Measurements from ENCODE around the gene MUC15.

The MUC15 gene

GRCh38 chr11:26571861-26572654 lies at the start of gene MUC15:
TSS of gene MUC15 (minus strand) at chr11:26572263. CDS start at chr11:26567094, 5,169 bp downstream.
- no peak for DNase-seq

- DNase-seq: no peak
These were observed 49.1 kb upstream of the MUC15 start for GRCh38 chr11:26621132-26621531.

GRCh38 chr11:26620282-26621045 lies 48.4 kb upstream of the MUC15 start:
- DNase-seq: no peak

GRCh38 chr11:26618441-26618840 lies 46.4 kb upstream of the MUC15 start:
- no peak for DNase-seq

- DNase-seq: no peak
These were observed 41.7 kb upstream of the MUC15 start for GRCh38 chr11:26613759-26614158.

GRCh38 chr11:26608507-26609146 lies 36.6 kb upstream of the MUC15 start:
- DNase-seq: no peak

- no peak for DNase-seq
These were observed 35.9 kb upstream of the MUC15 start for GRCh38 chr11:26607725-26608506.

- DNase-seq: no peak
These were observed 27.9 kb upstream of the MUC15 start for GRCh38 chr11:26599876-26600434.

- DNase-seq: peak; percentile 24
These were observed 27.4 kb upstream of the MUC15 start for GRCh38 chr11:26599425-26599824.

GRCh38 chr11:26597899-26598298 lies 25.8 kb upstream of the MUC15 start:
- DNase-seq: no peak

GRCh38 chr11:26597049-26597689 lies 25.1 kb upstream of the MUC15 start:
- DNase-seq: peak; percentile 24

- DNase-seq: peak; percentile 36
These were observed 23.3 kb upstream of the MUC15 start for GRCh38 chr11:26595207-26595865.

GRCh38 chr11:26593691-26594090 lies 21.6 kb upstream of the MUC15 start:
- DNase-seq: no peak

- no peak for DNase-seq
These were observed 15.0 kb upstream of the MUC15 start for GRCh38 chr11:26587073-26587472.

GRCh38 chr11:26584818-26585217 lies 12.8 kb upstream of the MUC15 start:
- no peak for DNase-seq

GRCh38 chr11:26583550-26583949 lies 11.5 kb upstream of the MUC15 start:
- DNase-seq: no peak

- DNase-seq: no peak
These were observed 8.9 kb upstream of the MUC15 start for GRCh38 chr11:26580929-26581328.

- no peak for DNase-seq
These were observed 7.6 kb upstream of the MUC15 start for GRCh38 chr11:26579683-26580082.

GRCh38 chr11:26578998-26579661 lies 7.1 kb upstream of the MUC15 start:
- DNase-seq: no peak

GRCh38 chr11:26575946-26576345 lies 3.9 kb upstream of the MUC15 start:
- DNase-seq: no peak

- DNase-seq: no peak
These were observed 1.8 kb upstream of the MUC15 start for GRCh38 chr11:26573896-26574295.
